Ovary (tissue), 3 donors: ENCODE data around the gene ZBTB45.

ENCODE experiments used
- CTCF ChIP-seq, 3 donors: fragments of 450-650 bp in 2 of 3; fragments of 200-600 bp in 1 of 3; IDR thresholded peaks; one replicate each; pipeline versions ENCODE4 v1.5.1 to v1.8.0; 2016 to 2022; ENCODE audit warnings: antibody characterized with exemption in 3 of 3, mild to moderate bottlenecking in 1 of 3
- EP300 ChIP-seq: sonication (generic); formaldehyde crosslinking; IDR thresholded peaks from one replicate; pipeline ENCODE4 v1.6.1; 2017; ENCODE audit warnings: antibody characterized with exemption
- donor health status: DM: no; HTN: no; CAD: no.

GRCh38 chr19:58560007-58560887 is 40.6 kb upstream of the ZBTB45 start:
- TF ChIP-seq CTCF (IDR thresholded peaks at IDR 0.05) = no peak
- no peak for TF ChIP-seq EP300
